Measurements from ENCODE around the gene BMPR1B.

BMPR1B gene

DNA sequence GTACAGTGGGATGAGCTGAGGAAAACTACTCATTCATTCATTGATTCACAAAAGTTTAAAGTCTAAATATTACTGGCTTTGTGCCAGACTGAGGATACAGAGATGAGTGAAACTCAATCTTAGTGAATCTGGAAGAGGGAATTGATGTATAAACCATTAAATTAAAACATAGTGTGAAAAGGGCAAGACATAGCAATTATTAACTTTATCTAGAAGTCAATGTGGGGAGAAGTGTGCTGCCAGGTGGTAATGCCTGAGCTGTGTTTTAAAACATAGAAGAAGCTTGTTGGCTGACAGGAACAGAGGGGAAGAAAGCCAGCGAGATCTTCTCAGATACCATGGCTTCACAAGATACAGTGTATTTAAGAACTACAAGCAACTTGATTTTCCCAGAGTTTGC lies 153.4 kb downstream of the BMPR1B start:
- 75% methylated on average over 1 of the region's 1 CpG for WGBS
- Histone ChIP-seq H3K4me3 (ENCODE audit: low read length) (no peak overlapping the region), H3K9ac (ENCODE audit: low read depth, low read length) (no peak overlapping the region), H3K36me3 (ENCODE audit: insufficient read depth, low read length) (no peaks in the 10 kb centered on the region), H3K27ac (ENCODE audit: low read depth, low read length) (no peak overlapping the region), H3K9me3 (ENCODE audit: insufficient read depth, low read depth, low read length) (0 out of 2 replicates have a peak, but pooled peaks cover 1% of the 10 kb centered on the region), H3K4me1 (ENCODE audit: insufficient read depth, low read length) (no peaks in the 10 kb centered on the region), H3K27me3 (ENCODE audit: insufficient read depth, low read length) (no peaks in the 10 kb centered on the region)

DNA sequence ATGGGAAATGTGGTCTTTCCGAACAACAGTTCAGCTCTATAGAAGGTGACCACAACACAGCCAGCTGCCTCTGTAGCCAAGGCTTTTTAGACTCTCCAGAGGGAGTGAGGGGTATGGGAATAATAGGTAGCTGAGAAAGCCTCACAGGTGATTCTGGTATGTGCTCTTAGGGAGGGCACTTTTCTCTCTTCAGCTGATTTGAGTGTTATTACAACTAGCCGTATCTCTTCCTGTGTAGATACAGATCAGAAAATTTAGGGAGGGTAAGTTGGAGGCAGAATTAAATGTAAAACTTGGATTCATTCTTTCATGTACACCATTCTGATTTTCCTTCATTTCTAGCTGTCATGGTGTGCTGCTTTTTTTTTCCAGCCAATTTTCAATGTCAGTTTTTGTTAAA lies 154.9 kb downstream of the BMPR1B start:
- peaks cover 16% of the 10 kb centered on the region for H3K9me3 ChIP-seq (ENCODE audit: insufficient read depth, low read depth, low read length)
- H3K27me3 ChIP-seq (ENCODE audit: insufficient read depth, low read length), result no peaks in the 10 kb centered on the region
- no peak overlapping the region for H3K4me3 ChIP-seq (ENCODE audit: low read length)
- no peak overlapping the region for H3K9ac ChIP-seq (ENCODE audit: low read depth, low read length)
- WGBS, result 91% methylated on average over 2 of the region's 2 CpGs
- no peak overlapping the region for H3K27ac ChIP-seq (ENCODE audit: low read depth, low read length)
- H3K36me3 ChIP-seq (ENCODE audit: insufficient read depth, low read length), result no peaks in the 10 kb centered on the region
- H3K4me1 ChIP-seq (ENCODE audit: insufficient read depth, low read length), result no peaks in the 10 kb centered on the region

DNA sequence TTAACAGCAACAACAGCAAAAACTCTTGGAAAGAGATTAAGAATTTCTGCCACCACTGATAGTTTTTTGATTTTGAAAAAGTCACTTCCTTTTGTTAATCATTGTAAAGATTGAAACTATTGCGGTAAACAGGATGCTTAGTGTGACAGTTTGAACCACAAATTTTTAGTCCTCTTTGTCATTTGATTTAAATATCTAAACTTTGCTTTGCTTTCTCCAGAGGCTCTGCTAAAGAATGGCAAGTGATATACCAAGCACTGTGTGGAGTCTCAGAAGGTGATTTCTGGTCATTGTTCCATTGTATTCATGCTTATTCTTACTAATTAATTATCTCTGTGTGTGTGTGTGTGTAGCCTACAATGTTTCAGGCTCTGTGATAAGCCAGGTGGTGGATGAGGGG lies 155.6 kb downstream of the BMPR1B start:
- H3K36me3 ChIP-seq (ENCODE audit: insufficient read depth, low read length), result no peaks in the 10 kb centered on the region
- no peaks in the 10 kb centered on the region for H3K4me1 ChIP-seq (ENCODE audit: insufficient read depth, low read length)
- peaks cover 16% of the 10 kb centered on the region for H3K9me3 ChIP-seq (ENCODE audit: insufficient read depth, low read depth, low read length)
- no peak overlapping the region for H3K4me3 ChIP-seq (ENCODE audit: low read length)
- WGBS, result 78% methylated on average over 1 of the region's 1 CpG
- no peaks in the 10 kb centered on the region for H3K27me3 ChIP-seq (ENCODE audit: insufficient read depth, low read length)
- no peak overlapping the region for H3K9ac ChIP-seq (ENCODE audit: low read depth, low read length)
- H3K27ac ChIP-seq (ENCODE audit: low read depth, low read length), result no peak overlapping the region

DNA sequence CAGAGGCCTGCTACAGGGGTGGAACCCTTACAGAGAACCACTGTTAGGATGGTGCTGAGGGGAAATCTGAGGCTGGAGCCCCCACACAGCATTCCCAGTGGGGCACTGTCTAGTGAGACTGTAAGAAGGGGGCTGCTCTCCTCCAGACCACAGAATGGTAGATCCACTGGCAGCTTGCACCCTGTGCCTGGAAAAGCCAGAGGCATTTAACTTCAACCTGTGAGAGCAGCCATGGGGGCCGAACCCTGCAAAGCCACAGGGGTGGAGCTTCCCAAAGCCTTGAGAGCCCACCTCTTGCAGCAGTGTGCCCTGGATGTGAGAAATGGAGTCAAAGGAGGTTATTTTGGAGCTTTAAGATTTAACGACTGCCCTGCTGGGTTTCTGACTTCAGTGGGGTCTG lies 159.4 kb downstream of the BMPR1B start:
- no peak overlapping the region for H3K4me3 ChIP-seq (ENCODE audit: low read length)
- no peak overlapping the region for H3K9ac ChIP-seq (ENCODE audit: low read depth, low read length)
- no peaks in the 10 kb centered on the region for H3K36me3 ChIP-seq (ENCODE audit: insufficient read depth, low read length)
- 95% methylated on average over 2 of the region's 2 CpGs for WGBS
- H3K4me1 ChIP-seq (ENCODE audit: insufficient read depth, low read length), result no peaks in the 10 kb centered on the region
- H3K27me3 ChIP-seq (ENCODE audit: insufficient read depth, low read length), result no peaks in the 10 kb centered on the region
- peaks cover 16% of the 10 kb centered on the region for H3K9me3 ChIP-seq (ENCODE audit: insufficient read depth, low read depth, low read length)
- H3K27ac ChIP-seq (ENCODE audit: low read depth, low read length), result no peak overlapping the region

DNA sequence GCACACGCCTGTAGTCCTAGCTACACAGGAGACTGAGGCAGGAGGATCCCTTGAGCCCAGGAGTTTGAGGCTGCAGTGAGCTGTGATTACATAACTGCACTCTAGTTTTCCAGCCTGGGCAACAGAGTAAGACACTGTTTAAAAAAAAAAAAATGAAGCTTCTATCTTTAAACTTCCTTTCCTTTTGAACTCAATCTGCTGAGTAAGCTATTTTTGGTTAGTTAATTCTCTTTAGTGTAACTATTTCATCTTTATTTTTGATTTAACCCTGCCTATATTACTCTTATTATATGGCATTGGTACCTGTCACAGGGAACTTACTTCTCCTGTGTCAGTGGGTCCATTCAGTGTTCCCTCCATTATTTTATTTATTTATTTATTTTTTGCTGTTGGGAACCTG lies 160.8 kb downstream of the BMPR1B start:
- 95% methylated on average over 1 of the region's 1 CpG for WGBS
- Histone ChIP-seq H3K9ac (ENCODE audit: low read depth, low read length) (no peak overlapping the region), H3K27me3 (ENCODE audit: insufficient read depth, low read length) (no peaks in the 10 kb centered on the region), H3K4me3 (ENCODE audit: low read length) (no peak overlapping the region), H3K27ac (ENCODE audit: low read depth, low read length) (no peak overlapping the region), H3K36me3 (ENCODE audit: insufficient read depth, low read length) (no peaks in the 10 kb centered on the region), H3K9me3 (ENCODE audit: insufficient read depth, low read depth, low read length) (peaks cover 16% of the 10 kb centered on the region), H3K4me1 (ENCODE audit: insufficient read depth, low read length) (no peaks in the 10 kb centered on the region)

DNA sequence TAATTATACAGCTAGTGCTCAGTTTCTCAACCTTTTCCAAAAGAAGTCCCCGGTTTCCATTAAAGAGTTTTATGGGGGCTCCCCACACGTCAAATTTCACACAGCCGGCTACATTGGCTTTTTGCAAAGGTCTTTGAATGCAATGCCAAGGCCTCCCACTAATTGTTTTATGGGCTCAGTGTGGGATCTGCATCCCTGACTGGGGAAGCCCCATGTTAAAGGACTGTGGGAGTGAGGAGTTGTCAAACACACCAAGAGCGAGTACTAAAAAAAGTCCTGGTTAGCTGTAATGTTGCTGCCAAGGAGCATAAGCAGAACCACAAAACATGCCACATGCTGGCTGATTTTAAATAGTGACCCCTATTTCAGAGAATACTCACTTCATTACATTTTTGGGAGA lies 162.6 kb downstream of the BMPR1B start:
- 76% methylated on average over 4 of the region's 4 CpGs for WGBS
- Histone ChIP-seq H3K27me3 (ENCODE audit: insufficient read depth, low read length) (no peaks in the 10 kb centered on the region), H3K9me3 (ENCODE audit: insufficient read depth, low read depth, low read length) (peaks cover 16% of the 10 kb centered on the region), H3K27ac (ENCODE audit: low read depth, low read length) (no peak overlapping the region), H3K4me3 (ENCODE audit: low read length) (no peak overlapping the region), H3K4me1 (ENCODE audit: insufficient read depth, low read length) (no peaks in the 10 kb centered on the region), H3K9ac (ENCODE audit: low read depth, low read length) (no peak overlapping the region), H3K36me3 (ENCODE audit: insufficient read depth, low read length) (no peaks in the 10 kb centered on the region)

DNA sequence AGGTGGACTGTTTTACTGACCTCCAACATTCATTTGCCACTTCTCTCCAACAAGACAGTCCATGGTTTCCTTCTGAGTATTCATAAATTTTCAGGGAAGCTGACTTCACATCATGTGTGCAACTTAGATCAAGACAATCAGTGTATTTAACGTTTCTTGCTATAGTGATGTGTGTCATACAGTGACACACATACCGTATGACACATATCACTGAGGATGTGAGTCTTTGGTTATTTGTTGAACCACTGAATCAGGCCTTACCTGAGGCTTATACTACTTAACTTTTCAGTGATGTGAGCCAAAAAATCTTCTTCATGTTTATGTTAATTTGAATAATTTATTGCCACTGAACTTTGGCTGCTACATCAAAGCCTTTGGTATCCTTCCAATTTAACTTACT lies 166.8 kb downstream of the BMPR1B start:
- H3K9me3 ChIP-seq (ENCODE audit: insufficient read depth, low read depth, low read length), result no peaks in the 10 kb centered on the region
- no peak overlapping the region for H3K4me3 ChIP-seq (ENCODE audit: low read length)
- 93% methylated on average over 2 of the region's 2 CpGs for WGBS
- no peaks in the 10 kb centered on the region for H3K27me3 ChIP-seq (ENCODE audit: insufficient read depth, low read length)
- H3K4me1 ChIP-seq (ENCODE audit: insufficient read depth, low read length), result peaks cover 12% of the 10 kb centered on the region
- H3K36me3 ChIP-seq (ENCODE audit: insufficient read depth, low read length), result no peaks in the 10 kb centered on the region
- H3K27ac ChIP-seq (ENCODE audit: low read depth, low read length), result no peak overlapping the region
- H3K9ac ChIP-seq (ENCODE audit: low read depth, low read length), result no peak overlapping the region

DNA sequence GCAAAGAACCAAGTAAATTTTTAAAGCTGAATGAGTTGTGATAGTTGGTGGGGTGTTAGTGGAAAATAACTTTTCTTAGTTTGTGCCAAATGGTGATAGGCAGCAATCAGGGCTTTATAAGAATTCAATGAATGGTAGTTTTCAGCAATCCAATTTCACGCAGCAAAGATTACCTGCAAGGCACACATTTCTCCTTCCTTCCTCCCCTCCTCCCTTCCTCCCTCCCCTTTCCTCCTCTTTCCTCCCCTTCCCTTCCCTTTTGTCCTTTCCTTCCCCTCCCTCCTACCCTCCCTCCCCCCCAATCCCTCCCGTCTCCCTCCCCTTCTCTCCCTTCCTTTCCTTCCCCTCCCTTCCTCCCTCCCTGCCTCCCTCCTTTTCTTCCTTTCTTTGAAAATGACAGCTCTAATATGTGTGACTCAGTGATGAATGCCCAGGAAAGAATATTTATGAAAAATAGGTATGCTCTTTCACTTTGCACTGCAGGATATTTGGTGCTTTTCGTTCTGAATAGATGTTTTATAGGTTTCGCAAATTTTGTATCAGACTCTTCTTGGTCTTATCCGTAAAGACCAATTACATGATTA lies 168.1 kb downstream of the BMPR1B start:
- H3K27ac ChIP-seq (ENCODE audit: low read depth, low read length), result no peak overlapping the region
- no peaks in the 10 kb centered on the region for H3K36me3 ChIP-seq (ENCODE audit: insufficient read depth, low read length)
- H3K27me3 ChIP-seq (ENCODE audit: insufficient read depth, low read length), result no peaks in the 10 kb centered on the region
- no peaks in the 10 kb centered on the region for H3K9me3 ChIP-seq (ENCODE audit: insufficient read depth, low read depth, low read length)
- H3K9ac ChIP-seq (ENCODE audit: low read depth, low read length), result no peak overlapping the region
- no peak overlapping the region for H3K4me3 ChIP-seq (ENCODE audit: low read length)
- peaks cover 12% of the 10 kb centered on the region for H3K4me1 ChIP-seq (ENCODE audit: insufficient read depth, low read length)
- WGBS, result 94% methylated on average over 4 of the region's 5 CpGs

DNA sequence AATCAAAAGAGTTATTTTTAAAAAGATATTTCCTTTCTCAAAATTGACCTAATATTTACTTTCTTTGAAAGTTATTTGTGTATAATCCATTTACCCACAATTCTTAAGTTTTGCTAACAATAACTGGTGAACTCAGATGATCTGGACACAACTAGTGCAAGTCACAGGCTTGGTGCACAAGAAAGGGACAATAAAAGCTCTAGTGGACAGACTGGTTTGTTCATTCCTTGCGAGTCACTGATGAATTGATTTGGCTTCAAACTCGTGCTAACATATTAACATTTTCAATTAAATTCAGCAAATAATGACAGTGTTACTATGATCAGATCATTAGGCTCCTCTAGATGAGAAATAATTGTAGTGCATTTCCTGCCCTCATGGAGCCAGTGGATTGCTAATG lies 169.2 kb downstream of the BMPR1B start:
- peaks cover 17% of the 10 kb centered on the region for H3K4me1 ChIP-seq (ENCODE audit: insufficient read depth, low read length)
- no peaks in the 10 kb centered on the region for H3K27me3 ChIP-seq (ENCODE audit: insufficient read depth, low read length)
- no peak overlapping the region for H3K9ac ChIP-seq (ENCODE audit: low read depth, low read length)
- H3K36me3 ChIP-seq (ENCODE audit: insufficient read depth, low read length), result no peaks in the 10 kb centered on the region
- no peak overlapping the region for H3K27ac ChIP-seq (ENCODE audit: low read depth, low read length)
- no peak overlapping the region for H3K4me3 ChIP-seq (ENCODE audit: low read length)
- WGBS, result 90% methylated on average over 2 of the region's 2 CpGs
- H3K9me3 ChIP-seq (ENCODE audit: insufficient read depth, low read depth, low read length), result no peaks in the 10 kb centered on the region

DNA sequence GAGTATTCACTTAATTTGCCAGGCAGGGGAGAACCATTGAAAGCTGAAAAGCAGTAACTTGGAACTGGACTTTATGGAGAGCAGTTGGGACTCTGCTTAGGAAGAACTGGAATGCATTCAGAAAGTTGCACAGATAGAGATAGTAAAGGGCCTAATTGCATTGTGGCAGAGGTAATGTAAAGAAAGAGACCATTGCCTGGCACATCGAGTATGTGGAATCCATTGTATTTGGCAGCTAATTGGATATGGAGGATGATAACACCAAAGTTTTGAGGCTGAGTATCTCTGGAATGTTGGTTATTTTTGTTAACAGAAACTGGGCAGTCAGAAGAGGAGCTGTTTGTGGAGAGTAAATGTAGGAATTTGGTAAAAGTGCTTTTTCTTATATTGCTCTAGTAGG lies 169.9 kb downstream of the BMPR1B start:
- no peaks in the 10 kb centered on the region for H3K36me3 ChIP-seq (ENCODE audit: insufficient read depth, low read length)
- no peaks in the 10 kb centered on the region for H3K27me3 ChIP-seq (ENCODE audit: insufficient read depth, low read length)
- WGBS, result 83% methylated on average over 1 of the region's 1 CpG
- H3K4me1 ChIP-seq (ENCODE audit: insufficient read depth, low read length), result peaks cover 18% of the 10 kb centered on the region
- H3K9me3 ChIP-seq (ENCODE audit: insufficient read depth, low read depth, low read length), result no peaks in the 10 kb centered on the region
- no peak overlapping the region; the same call in 1 of the 2 replicates for H3K27ac ChIP-seq (ENCODE audit: low read depth, low read length)
- H3K4me3 ChIP-seq (ENCODE audit: low read length), result no peak overlapping the region
- H3K9ac ChIP-seq (ENCODE audit: low read depth, low read length), result no peak overlapping the region

DNA sequence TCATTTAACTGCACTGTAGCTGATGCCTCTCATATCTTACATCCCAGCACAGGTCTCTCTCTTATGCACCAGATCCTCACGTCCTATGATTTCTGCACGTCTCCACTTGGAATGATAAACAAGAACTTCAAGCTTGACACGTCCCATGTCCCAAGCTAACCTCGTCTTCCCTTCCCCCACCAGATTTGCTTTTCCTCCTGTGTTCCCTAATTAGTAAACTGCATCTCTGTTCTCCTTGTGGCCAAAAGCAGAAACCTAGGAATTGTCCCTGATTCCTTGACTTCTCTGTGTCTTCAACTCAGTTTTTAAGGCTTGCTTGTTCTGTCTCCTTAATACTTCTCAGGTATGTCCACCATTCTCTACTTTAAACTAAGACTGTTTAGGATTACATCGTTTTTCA lies 171.9 kb downstream of the BMPR1B start:
- H3K27ac ChIP-seq (ENCODE audit: low read depth, low read length), result no peak overlapping the region
- peaks cover 18% of the 10 kb centered on the region for H3K4me1 ChIP-seq (ENCODE audit: insufficient read depth, low read length)
- WGBS, result 90% methylated on average over 5 of the region's 5 CpGs

DNA sequence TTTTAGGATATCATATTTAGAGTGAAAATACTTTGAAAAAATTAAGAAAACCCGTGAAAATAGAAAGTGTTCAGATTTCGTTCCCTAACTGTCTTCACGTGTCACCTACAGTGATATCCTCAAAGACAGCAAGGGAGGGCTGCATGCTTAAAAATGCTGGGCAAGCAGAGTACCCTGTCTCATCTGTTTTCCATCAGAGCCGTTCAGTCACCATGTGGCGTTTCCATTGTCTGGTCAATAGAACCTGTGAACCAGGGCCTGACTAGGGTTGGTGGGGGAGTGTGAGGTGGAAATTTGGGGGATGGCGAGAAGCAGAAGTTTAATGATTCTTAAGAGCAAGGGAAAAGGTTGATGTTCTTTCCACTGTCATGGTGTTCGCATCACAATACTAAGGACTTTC lies 173.9 kb downstream of the BMPR1B start:
- no peaks in the 10 kb centered on the region for H3K9me3 ChIP-seq (ENCODE audit: insufficient read depth, low read depth, low read length)
- peaks cover 19% of the 10 kb centered on the region for H3K4me1 ChIP-seq (ENCODE audit: insufficient read depth, low read length)
- H3K36me3 ChIP-seq (ENCODE audit: insufficient read depth, low read length), result no peaks in the 10 kb centered on the region
- H3K9ac ChIP-seq (ENCODE audit: low read depth, low read length), result no peak overlapping the region
- H3K27me3 ChIP-seq (ENCODE audit: insufficient read depth, low read length), result no peaks in the 10 kb centered on the region
- H3K27ac ChIP-seq (ENCODE audit: low read depth, low read length), result no peak overlapping the region
- 91% methylated on average over 7 of the region's 7 CpGs for WGBS
- no peak overlapping the region for H3K4me3 ChIP-seq (ENCODE audit: low read length)

More for the DNA sequence above, 171.9 kb downstream of the BMPR1B start:
- H3K27me3 ChIP-seq (ENCODE audit: insufficient read depth, low read length), result no peaks in the 10 kb centered on the region
- no peak overlapping the region for H3K4me3 ChIP-seq (ENCODE audit: low read length)
- no peaks in the 10 kb centered on the region for H3K9me3 ChIP-seq (ENCODE audit: insufficient read depth, low read depth, low read length)
- no peaks in the 10 kb centered on the region for H3K36me3 ChIP-seq (ENCODE audit: insufficient read depth, low read length)
- no peak overlapping the region for H3K9ac ChIP-seq (ENCODE audit: low read depth, low read length)

Measured in HUES64 (cell line).